Fibroblast of mammary gland (primary cell): ENCODE results near the gene IL24.

Experiments used
- DNase-seq: peaks from one replicate; pipeline ENCODE4 v3.0.0-alpha.2; 2010; ENCODE audit warnings: low read depth
- H3K4me3 ChIP-seq: 2 replicates; pipeline ENCODE4 v1.5.1; 2011; ENCODE audit warnings: low read depth, mild to moderate bottlenecking, low read length, moderate library complexity; ENCODE audit not compliant: control insufficient read depth
- CTCF ChIP-seq: conservative IDR thresholded peaks from 2 replicates; pipeline ENCODE4 v1.5.1; 2011; ENCODE audit warnings: low read depth, low read length, inconsistent platforms; ENCODE audit not compliant: control insufficient read depth, insufficient read depth

The IL24 gene

GRCh38 chr1:206930210-206930798, 33.1 kb downstream of the IL24 start:
- no peak for DNase-seq
- no peak for TF ChIP-seq CTCF
- H3K4me3 ChIP-seq = no peak overlapping the region

GRCh38 chr1:206931709-206932108, 34.5 kb downstream of the IL24 start:
- no peak for TF ChIP-seq CTCF
- H3K4me3 ChIP-seq = no peak overlapping the region

GRCh38 chr1:206932177-206932576, 34.9 kb downstream of the IL24 start:
- TF ChIP-seq CTCF = no peak
- DNase-seq = no peak
- no peak overlapping the region for H3K4me3 ChIP-seq

More at GRCh38 chr1:206931709-206932108, 34.5 kb downstream of the IL24 start:
- DNase-seq = no peak

GRCh38 chr1:206933333-206933945, 36.2 kb downstream of the IL24 start:
- TF ChIP-seq CTCF = peak; percentile 55
- no peak for DNase-seq
- no peak overlapping the region for H3K4me3 ChIP-seq

GRCh38 chr1:206935491-206936067, 38.3 kb downstream of the IL24 start:
- TF ChIP-seq CTCF = peak; percentile 46
- DNase-seq = peak; percentile 19
- no peak overlapping the region for H3K4me3 ChIP-seq

GRCh38 chr1:206937425-206937824, 40.2 kb downstream of the IL24 start:
- DNase-seq = no peak

More at GRCh38 chr1:206937425-206937824, 40.2 kb downstream of the IL24 start:
- no peak for TF ChIP-seq CTCF
- H3K4me3 ChIP-seq = no peak overlapping the region
